ENCODE measurements around the gene AK4. TPM values are rescaled to one million over a fixed set of nuclear protein-coding genes. Genes with fewer than 3 reads are reported as not detected.

The AK4 gene
- total and polyA plus RNA-seq, 2 donors, result 5.9 to 11.5 TPM

DNA sequence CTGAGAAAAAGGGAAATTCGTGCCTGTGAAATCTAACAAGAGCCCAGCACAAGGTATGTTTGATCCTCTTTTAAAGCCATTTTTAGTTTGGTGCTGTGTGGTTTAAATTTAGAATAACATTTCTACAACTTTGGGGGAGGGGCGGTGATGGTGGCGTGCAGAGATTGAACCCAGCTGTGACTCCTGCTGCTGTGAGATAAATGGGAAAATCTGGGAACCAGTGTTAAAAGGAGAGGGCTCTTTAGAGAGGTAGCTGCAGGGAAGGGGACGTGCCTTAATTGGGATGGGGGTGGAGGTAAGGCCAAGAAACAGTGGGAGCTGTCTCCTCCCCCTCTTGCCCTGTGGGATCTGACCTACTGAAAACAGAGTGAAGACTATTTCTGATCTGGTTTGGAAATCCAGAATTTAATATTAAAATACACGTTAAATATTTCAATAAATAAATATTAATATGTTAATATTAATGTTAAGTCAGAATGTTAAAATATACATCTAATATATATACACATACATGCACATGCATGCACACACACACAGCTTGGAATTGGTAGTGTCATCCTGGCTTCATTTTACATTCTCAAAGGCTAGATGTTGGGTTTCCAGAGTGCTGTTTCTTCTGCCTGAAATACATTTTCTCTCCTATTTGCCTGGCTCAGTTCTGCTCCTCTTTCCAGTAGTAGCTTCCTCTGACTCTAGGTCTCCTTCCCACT is 131.2 kb downstream of the AK4 start:
- H3K36me3 ChIP-seq (ENCODE audit: control insufficient read depth in 2 of 2, insufficient read depth in 2 of 2, low read length in 1 of 2), result no peaks in the 10 kb centered on the region
- no peak overlapping the region for H3K4me3 ChIP-seq (ENCODE audit: low read length in 2 of 2)
- H3K27ac ChIP-seq (ENCODE audit: low read depth in 1 of 2, low read length in 1 of 2), result no peak overlapping the region
- no peaks in the 10 kb centered on the region for H3K9me3 ChIP-seq (ENCODE audit: control insufficient read depth in 2 of 2, insufficient read depth in 1 of 2, low read length in 1 of 2)
- no peaks in the 10 kb centered on the region for H3K4me1 ChIP-seq (ENCODE audit: control insufficient read depth in 2 of 2, insufficient read depth in 2 of 2, low read length in 2 of 2)
- DNase-seq (ENCODE audit: low read depth in 6 of 9, low spot score in 9 of 9), result no peak
- 81% methylated on average over 5 of the region's 5 CpGs for WGBS
- H3K27me3 ChIP-seq (ENCODE audit: control insufficient read depth in 2 of 2, insufficient read depth in 1 of 2, low read length in 1 of 2), result no peaks in the 10 kb centered on the region

Other genes starting within 250 kb of the AK4 start
- gene JAK1, start 181.7 kb upstream of the AK4 start, total RNA-seq, result 97.4 TPM
- gene JAK1, start 181.7 kb upstream of the AK4 start, polyA plus RNA-seq, result 101 TPM
- gene DNAJC6, start 161.3 kb downstream of the AK4 start, total RNA-seq, result 1.2 TPM
- gene DNAJC6, start 161.3 kb downstream of the AK4 start, polyA plus RNA-seq, result 0.82 TPM